K562 (cell line): ENCODE data around the gene NQO2. TPM values are rescaled to one million over a fixed set of nuclear protein-coding genes. Genes with fewer than 3 reads are reported as not detected.
A peak's percentile ranks its signal among the peaks of the same experiment; 100 is the strongest.

Source experiments
- BRCA1 ChIP-seq, 2 experiments: fragments of 450-650 bp in 1 of 2; sonication (generic) in 1 of 2; formaldehyde crosslinking in 1 of 2; IDR thresholded peaks; 2 replicates each; pipeline versions ENCODE4 v1.5.0 to v1.6.1; 2017 to 2020; ENCODE audit warnings: mild to moderate bottlenecking in 1 of 2, missing genetic modification reagents in 1 of 2
- CBX1 ChIP-seq: sonication (generic); IDR thresholded peaks from 2 replicates; pipeline ENCODE4 v1.6.1; 2016; ENCODE audit warnings: antibody characterized with exemption, low read depth, mild to moderate bottlenecking
- CHCHD3 ChIP-seq: fragments of 250-450 bp; sonication (Bioruptor Pico); IDR thresholded peaks from 2 replicates; pipeline ENCODE4 v2.1.2; 2022; ENCODE audit warnings: mild to moderate bottlenecking
- DPF2 ChIP-seq: fragments of 450-650 bp; IDR thresholded peaks from 2 replicates; pipeline ENCODE4 v1.6.1; 2016
- HINFP ChIP-seq: fragments of 450-650 bp; conservative IDR thresholded peaks from 2 replicates; pipeline ENCODE4 v1.6.1; 2016; ENCODE audit warnings: missing genetic modification characterization, low read depth, mild to moderate bottlenecking, control low read depth, missing compliant biosample characterization
- HLTF ChIP-seq: fragments of 450-650 bp; IDR thresholded peaks from 2 replicates; pipeline ENCODE4 v1.6.1; 2016
- JUNB ChIP-seq: fragments of 450-650 bp; formaldehyde crosslinking; conservative IDR thresholded peaks from 2 replicates; pipeline ENCODE4 v1.4.0; 2020; ENCODE audit warnings: mild to moderate bottlenecking
- MAZ ChIP-seq, 2 experiments: fragments of 450-650 bp in 1 of 2; sonication (generic) in 1 of 2; formaldehyde crosslinking; IDR thresholded peaks in 1 of 2; conservative IDR thresholded peaks in 1 of 2; 2 replicates each; pipeline versions ENCODE4 v1.4.0 to v1.5.0; 2020; ENCODE audit warnings: mild to moderate bottlenecking in 1 of 2, missing genetic modification reagents in 1 of 2
- MTF1 ChIP-seq: fragments of 250-450 bp; sonication (Bioruptor Pico); IDR thresholded peaks from 2 replicates; pipeline ENCODE4 v1.9.0; 2021; ENCODE audit warnings: moderate library complexity, mild to moderate bottlenecking, inconsistent platforms, borderline replicate concordance
- NFE2 ChIP-seq: IDR thresholded peaks from 2 replicates; pipeline ENCODE4 v1.6.1; 2014; ENCODE audit warnings: antibody characterized with exemption, low read depth
- NFIX ChIP-seq: fragments of 250-450 bp; sonication (Bioruptor Pico); IDR thresholded peaks from 2 replicates; pipeline ENCODE4 v1.4.0; 2020; ENCODE audit warnings: low read depth, mild to moderate bottlenecking, moderate library complexity
- RBBP5 ChIP-seq: fragments of 200-600 bp; sonication (generic); IDR thresholded peaks from 2 replicates; pipeline ENCODE4 v1.6.1; 2012; ENCODE audit warnings: borderline replicate concordance, mild to moderate bottlenecking, low read length, control low read depth, inconsistent platforms; ENCODE audit not compliant: insufficient read depth, poor library complexity, severe bottlenecking
- SUPT5H ChIP-seq: fragments of 450-650 bp; IDR thresholded peaks from 2 replicates; pipeline ENCODE4 v1.6.1; 2016
- TFAP4 ChIP-seq: sonication (generic); formaldehyde crosslinking; IDR thresholded peaks from 2 replicates; pipeline ENCODE4 v1.8.0; 2022; ENCODE audit warnings: missing genetic modification reagents, mild to moderate bottlenecking, moderate library complexity, borderline replicate concordance
- ZNF232 ChIP-seq: sonication (generic); formaldehyde crosslinking; IDR thresholded peaks from 2 replicates; pipeline ENCODE4 v1.8.0; 2022; ENCODE audit warnings: mild to moderate bottlenecking, missing genetic modification reagents
- ZNF324 ChIP-seq: fragments of 250-450 bp; sonication (Bioruptor Pico); IDR thresholded peaks from 2 replicates; pipeline ENCODE4 v1.4.0; 2020; ENCODE audit warnings: mild to moderate bottlenecking
- polyA plus RNA-seq, 8 experiments: library from polyadenylated mRNA; depleted of rRNA in 4 of 8; stranded (reverse) in 5 of 8; unstranded in 3 of 8; fragments of >200 nt; fragmentation: Nextera tagmentation in 2 of 8; fragmentation: Illumina TruSeq in 1 of 8; extraction: Ambion mirVana in 2 of 8; extraction: Trizol in 1 of 8; gene quantifications; 2 replicates each; pipeline versions ENCODE4 v1.2.1 to v1.2.3, GENCODE V29; 2011 to 2014; ENCODE audit warnings: inconsistent platforms in 1 of 8, missing spikeins in 1 of 8
- total RNA-seq, 7 experiments: library from RNA; depleted of rRNA in 6 of 7; stranded (reverse); fragments of >200 nt in 6 of 7; fragmentation: Illumina TruSeq in 2 of 7; extraction: Trizol in 2 of 7; gene quantifications; 2 replicates each; pipeline versions ENCODE4 v1.2.1 to v1.2.3, GENCODE V29; 2011 to 2021; ENCODE audit warnings: low replicate concordance in 1 of 7
- TF ChIP-seq, protein P1 (sequence below): fragments of 250-450 bp; sonication (Bioruptor Pico); IDR thresholded peaks from 2 replicates; pipeline ENCODE4 v1.8.0; 2022; ENCODE audit warnings: moderate library complexity, mild to moderate bottlenecking, inconsistent platforms
- TF ChIP-seq, protein P2 (sequence below): fragments of 450-650 bp; IDR thresholded peaks from 2 replicates; pipeline ENCODE4 v1.7.1; 2018; ENCODE audit warnings: mild to moderate bottlenecking, low read depth; ENCODE audit not compliant: partially characterized antibody
- TF ChIP-seq, protein P3 (sequence below): fragments of 450-650 bp; IDR thresholded peaks from 2 replicates; pipeline ENCODE4 v1.6.1; 2016

NQO2 gene
- total and polyA plus RNA-seq, 9 of the 15 experiments (the other 6 are each of a cell fraction or from before 2014, with no cell fraction given): 54.6 to 214 (median 116) TPM

- TF ChIP-seq NFIX (CRISPR knock-in tag) (no peak), CHCHD3 (no peak), TFAP4 (CRISPR knock-in tag) (peak; percentile 64; the same call in 1 of the 2 replicates), HINFP (tag) (0 out of 2 replicates have a peak, but pooled peaks have one; percentile 56), ZNF232 (CRISPR knock-in tag) (no peak), JUNB (CRISPR knock-in tag) (no peak), CBX1 (no peak), MAZ (CRISPR knock-in tag; conservative IDR thresholded peaks at IDR 0.05 in 1 of 2, IDR thresholded peaks at IDR 0.05 in 1 of 2) (0 out of 4 replicates have a peak, but pooled peaks of 1 of the 2 experiments have one; percentile 22), MTF1 (CRISPR knock-in tag) (no peak), DPF2 (no peak; the same call in 1 of the 2 replicates), RBBP5 (no peak), BRCA1 (IDR thresholded peaks at IDR 0.05) (no peak), BRCA1 (CRISPR knock-in tag; IDR thresholded peaks at IDR 0.05) (no peak), SUPT5H (no peak), ZNF324 (CRISPR knock-in tag) (no peak), HLTF (no peak), NFE2 (peak; percentile 66)
- TF ChIP-seq, protein P1, sequence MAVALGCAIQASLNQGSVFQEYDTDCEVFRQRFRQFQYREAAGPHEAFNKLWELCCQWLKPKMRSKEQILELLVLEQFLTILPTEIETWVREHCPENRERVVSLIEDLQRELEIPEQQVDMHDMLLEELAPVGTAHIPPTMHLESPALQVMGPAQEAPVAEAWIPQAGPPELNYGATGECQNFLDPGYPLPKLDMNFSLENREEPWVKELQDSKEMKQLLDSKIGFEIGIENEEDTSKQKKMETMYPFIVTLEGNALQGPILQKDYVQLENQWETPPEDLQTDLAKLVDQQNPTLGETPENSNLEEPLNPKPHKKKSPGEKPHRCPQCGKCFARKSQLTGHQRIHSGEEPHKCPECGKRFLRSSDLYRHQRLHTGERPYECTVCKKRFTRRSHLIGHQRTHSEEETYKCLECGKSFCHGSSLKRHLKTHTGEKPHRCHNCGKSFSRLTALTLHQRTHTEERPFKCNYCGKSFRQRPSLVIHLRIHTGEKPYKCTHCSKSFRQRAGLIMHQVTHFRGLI (CRISPR knock-in tag): no peak
- TF ChIP-seq, protein P2, sequence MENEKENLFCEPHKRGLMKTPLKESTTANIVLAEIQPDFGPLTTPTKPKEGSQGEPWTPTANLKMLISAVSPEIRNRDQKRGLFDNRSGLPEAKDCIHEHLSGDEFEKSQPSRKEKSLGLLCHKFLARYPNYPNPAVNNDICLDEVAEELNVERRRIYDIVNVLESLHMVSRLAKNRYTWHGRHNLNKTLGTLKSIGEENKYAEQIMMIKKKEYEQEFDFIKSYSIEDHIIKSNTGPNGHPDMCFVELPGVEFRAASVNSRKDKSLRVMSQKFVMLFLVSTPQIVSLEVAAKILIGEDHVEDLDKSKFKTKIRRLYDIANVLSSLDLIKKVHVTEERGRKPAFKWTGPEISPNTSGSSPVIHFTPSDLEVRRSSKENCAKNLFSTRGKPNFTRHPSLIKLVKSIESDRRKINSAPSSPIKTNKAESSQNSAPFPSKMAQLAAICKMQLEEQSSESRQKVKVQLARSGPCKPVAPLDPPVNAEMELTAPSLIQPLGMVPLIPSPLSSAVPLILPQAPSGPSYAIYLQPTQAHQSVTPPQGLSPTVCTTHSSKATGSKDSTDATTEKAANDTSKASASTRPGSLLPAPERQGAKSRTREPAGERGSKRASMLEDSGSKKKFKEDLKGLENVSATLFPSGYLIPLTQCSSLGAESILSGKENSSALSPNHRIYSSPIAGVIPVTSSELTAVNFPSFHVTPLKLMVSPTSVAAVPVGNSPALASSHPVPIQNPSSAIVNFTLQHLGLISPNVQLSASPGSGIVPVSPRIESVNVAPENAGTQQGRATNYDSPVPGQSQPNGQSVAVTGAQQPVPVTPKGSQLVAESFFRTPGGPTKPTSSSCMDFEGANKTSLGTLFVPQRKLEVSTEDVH: no peak
- TF ChIP-seq, protein P3, sequence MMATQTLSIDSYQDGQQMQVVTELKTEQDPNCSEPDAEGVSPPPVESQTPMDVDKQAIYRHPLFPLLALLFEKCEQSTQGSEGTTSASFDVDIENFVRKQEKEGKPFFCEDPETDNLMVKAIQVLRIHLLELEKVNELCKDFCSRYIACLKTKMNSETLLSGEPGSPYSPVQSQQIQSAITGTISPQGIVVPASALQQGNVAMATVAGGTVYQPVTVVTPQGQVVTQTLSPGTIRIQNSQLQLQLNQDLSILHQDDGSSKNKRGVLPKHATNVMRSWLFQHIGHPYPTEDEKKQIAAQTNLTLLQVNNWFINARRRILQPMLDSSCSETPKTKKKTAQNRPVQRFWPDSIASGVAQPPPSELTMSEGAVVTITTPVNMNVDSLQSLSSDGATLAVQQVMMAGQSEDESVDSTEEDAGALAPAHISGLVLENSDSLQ: peak; percentile 59
Observed at GRCh38 chr6:2984738-2985406, 14.8 kb upstream of the NQO2 start (continued).
